Transverse colon (tissue), 4 donors: Measurements from ENCODE around the gene FBXL13. TPM values are rescaled to one million over a fixed set of nuclear protein-coding genes. Genes with fewer than 3 reads are reported as not detected.
A peak's percentile ranks its signal among the peaks of the same experiment; 100 is the strongest.

Experiments
- DNase-seq: peaks from one replicate; pipeline ENCODE4 v3.0.0-alpha.2; 2019
- H3K27ac ChIP-seq, 4 donors: fragments of 200-600 bp; sonication (generic); 2 replicates each; pipeline ENCODE4 v1.5.1; 2016 to 2018; ENCODE audit warnings: inconsistent platforms in 4 of 4
- H3K27me3 ChIP-seq: fragments of 200-600 bp; sonication (generic); 2 replicates; pipeline ENCODE4 v1.5.1; 2017; ENCODE audit warnings: inconsistent platforms
- H3K36me3 ChIP-seq, 4 donors: fragments of 200-600 bp; sonication (generic); 2 replicates each; pipeline ENCODE4 v1.5.1; 2017 to 2019; ENCODE audit warnings: inconsistent platforms in 4 of 4
- H3K4me1 ChIP-seq, 4 donors: fragments of 200-600 bp; sonication (generic); 2 replicates each; pipeline ENCODE4 v1.5.1; 2017 to 2020; ENCODE audit warnings: inconsistent platforms in 4 of 4
- H3K4me3 ChIP-seq, 4 donors: fragments of 200-600 bp; sonication (generic); 1 replicate in 1 of 4; 2 replicates in 3 of 4; pipeline versions ENCODE4 v1.5.1 to v1.6.1; 2017 to 2019; ENCODE audit warnings: inconsistent platforms in 4 of 4
- H3K9me3 ChIP-seq, 2 donors: fragments of 200-600 bp; sonication (generic); 2 replicates each; pipeline ENCODE4 v1.5.1; 2017 to 2019; ENCODE audit warnings: inconsistent platforms in 2 of 2
- CTCF ChIP-seq, 5 experiments: fragments of 200-600 bp in 3 of 5; fragments of 450-650 bp in 2 of 5; sonication (generic) in 3 of 5; IDR thresholded peaks; 1 replicate in 2 of 5; 2 replicates in 3 of 5; pipeline ENCODE4 v1.5.1; 2016 to 2017; ENCODE audit warnings: antibody characterized with exemption in 5 of 5, inconsistent platforms in 3 of 5, mild to moderate bottlenecking in 2 of 5, moderate library complexity in 1 of 5
- EP300 ChIP-seq: sonication (generic); formaldehyde crosslinking; IDR thresholded peaks from one replicate; pipeline ENCODE4 v1.6.1; 2017; ENCODE audit warnings: antibody characterized with exemption, low read depth
- POLR2A ChIP-seq: fragments of 450-650 bp; IDR thresholded peaks from one replicate; pipeline ENCODE4 v1.6.1; 2016; ENCODE audit warnings: antibody characterized with exemption, mild to moderate bottlenecking, moderate library complexity
- POLR2AphosphoS5 ChIP-seq, 3 donors: sonication (generic); formaldehyde crosslinking; IDR thresholded peaks; one replicate each; pipeline ENCODE4 v1.6.1; 2016; ENCODE audit warnings: antibody characterized with exemption in 3 of 3
- WGBS, 2 donors: methylation state at CpG; one replicate each; pipeline ENCODE4 v1.1.5; 2018; ENCODE audit warnings: low coverage in 1 of 2; 5-methylcytosine and 5-hydroxymethylcytosine counted together
- in situ Hi-C, 4 donors: fragments of 200-750 bp; cut with MboI; loops; one replicate each; pipeline versions ENCODE4 v1.15.0 to v1.15.1; 2017; ENCODE audit warnings: low sequenced_read_pairs in 3 of 4, low pct_ligation_motif_present in 1 of 4, low pct_unique_long_range_greater_than_20kb in 1 of 4
- intact Hi-C: fragments of 100-400 bp; cut with DNase I; formaldehyde crosslinking; loops from one replicate; pipeline ENCODE4 v1.15.1; 2023; ENCODE audit warnings: low total_unique reads
- total RNA-seq, 4 donors: library from RNA; depleted of rRNA; stranded (reverse); fragments of >200 nt; gene quantifications; one replicate each; pipeline ENCODE4 v1.1.0, GENCODE V29; 2016

FBXL13 gene
- total RNA-seq, 4 donors from 2014 or later: 0.96 to 6.8 (median 1.9) TPM; not detected in 1

GRCh38 chr7:102895602-102896001, 179.0 kb downstream of the FBXL13 start:
- H3K9me3 ChIP-seq: no peaks in the 10 kb centered on the region
- no peaks in the 10 kb centered on the region for H3K27me3 ChIP-seq
- TF ChIP-seq POLR2A (no peak), EP300 (no peak), CTCF (IDR thresholded peaks at IDR 0.05) (no peak), POLR2AphosphoS5 (IDR thresholded peaks at IDR 0.05) (no peak)
- DNase-seq: no peak
- peaks cover 0 to 25% (median 4%) of the 10 kb centered on the region in 4 donors for H3K4me1 ChIP-seq
- intact Hi-C loops: no loop called here
- H3K4me3 ChIP-seq: no peak overlapping the region
- 50 to 61% methylated on average over 2 to 3 of the region's 3 CpGs for WGBS, 2 donors
- in situ Hi-C loops: no loop called here
- H3K36me3 ChIP-seq: no peaks in the 10 kb centered on the region
- no peak overlapping the region for H3K27ac ChIP-seq

GRCh38 chr7:102892631-102893278, 181.8 kb downstream of the FBXL13 start:
- no peaks in the 10 kb centered on the region for H3K27me3 ChIP-seq
- peaks cover 0 to 23% (median 4%) of the 10 kb centered on the region in 4 donors for H3K4me1 ChIP-seq
- WGBS, 2 donors: 75 to 78% methylated on average over 1 of the region's 1 CpG
- in situ Hi-C loops: no loop called here
- intact Hi-C loops: no loop called here
- no peaks in the 10 kb centered on the region for H3K36me3 ChIP-seq
- H3K9me3 ChIP-seq: no peaks in the 10 kb centered on the region
- TF ChIP-seq POLR2AphosphoS5 (IDR thresholded peaks at IDR 0.05) (no peak), EP300 (no peak), CTCF (IDR thresholded peaks at IDR 0.05) (no peak), POLR2A (no peak)
- no peak for DNase-seq
- no peak overlapping the region for H3K4me3 ChIP-seq
- no peak overlapping the region for H3K27ac ChIP-seq

- H3K27me3 ChIP-seq: no peaks in the 10 kb centered on the region
- WGBS, 2 donors: 44 to 67% methylated on average over 1 of the region's 1 CpG
- peak; percentile 15 for DNase-seq
- H3K36me3 ChIP-seq: no peaks in the 10 kb centered on the region
- H3K27ac ChIP-seq: peak overlapping the region in 3 of 4 donors; percentile 3 to 20 (median 14)
- intact Hi-C loops (no loop called here), in situ Hi-C loops (no loop called here)
- H3K9me3 ChIP-seq: no peaks in the 10 kb centered on the region
- peaks cover 0 to 15% (median 4%) of the 10 kb centered on the region in 4 donors for H3K4me1 ChIP-seq
- H3K4me3 ChIP-seq: no peak overlapping the region
- no peak for TF ChIP-seq CTCF (IDR thresholded peaks at IDR 0.05)
- no peak for TF ChIP-seq POLR2A
- no peak for TF ChIP-seq POLR2AphosphoS5 (IDR thresholded peaks at IDR 0.05)
- no peak for TF ChIP-seq EP300
These were observed 182.8 kb downstream of the FBXL13 start for GRCh38 chr7:102891693-102892261.

GRCh38 chr7:102890971-102891692, 183.5 kb downstream of the FBXL13 start:
- 45 to 67% methylated on average over 4 to 5 of the region's 5 CpGs for WGBS, 2 donors
- no peak for DNase-seq
- Histone ChIP-seq H3K27ac (peak overlapping the region in 2 of 4 donors; percentile 14 to 20), H3K36me3 (no peaks in the 10 kb centered on the region), H3K27me3 (no peaks in the 10 kb centered on the region), H3K4me3 (no peak overlapping the region), H3K9me3 (no peaks in the 10 kb centered on the region), H3K4me1 (peaks cover 0 to 15% (median 4%) of the 10 kb centered on the region in 4 donors)
- intact Hi-C loops: no loop called here
- TF ChIP-seq CTCF (IDR thresholded peaks at IDR 0.05) (no peak), POLR2AphosphoS5 (IDR thresholded peaks at IDR 0.05) (no peak), POLR2A (no peak), EP300 (no peak)
- in situ Hi-C loops: no loop called here
